Activated CD4-positive, alpha-beta T cell treated with anti-CD3 and anti-CD28 coated beads, Interleukin-2, amount 50 U/mL, for 48 hours (primary cell): Measurements from ENCODE around the gene ZNF597.

Experiments
- DNase-seq, 2 experiments: peaks; one replicate each; pipeline ENCODE4 v3.0.0-alpha.2; 2020

ZNF597 gene

DNA sequence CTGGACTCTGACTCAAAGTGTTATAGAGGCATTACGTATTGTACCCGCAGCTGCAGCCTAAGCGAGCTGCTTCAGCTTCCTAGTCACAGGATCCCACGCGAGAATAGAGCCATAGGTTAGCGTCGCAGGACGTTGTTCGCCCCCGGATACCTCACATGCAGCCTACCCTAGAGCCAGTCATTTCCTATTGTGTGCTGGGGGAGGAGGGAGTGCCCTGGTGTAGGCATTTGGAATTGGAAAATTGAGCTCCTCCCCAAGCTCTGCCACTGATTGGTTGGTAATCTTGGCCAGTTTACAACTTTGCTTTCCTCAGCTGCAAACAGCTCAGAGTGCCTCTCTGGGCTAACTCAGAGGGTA, 706 bp upstream of the ZNF597 start:
- DNase-seq, result peak; percentile 27 to 47

DNA sequence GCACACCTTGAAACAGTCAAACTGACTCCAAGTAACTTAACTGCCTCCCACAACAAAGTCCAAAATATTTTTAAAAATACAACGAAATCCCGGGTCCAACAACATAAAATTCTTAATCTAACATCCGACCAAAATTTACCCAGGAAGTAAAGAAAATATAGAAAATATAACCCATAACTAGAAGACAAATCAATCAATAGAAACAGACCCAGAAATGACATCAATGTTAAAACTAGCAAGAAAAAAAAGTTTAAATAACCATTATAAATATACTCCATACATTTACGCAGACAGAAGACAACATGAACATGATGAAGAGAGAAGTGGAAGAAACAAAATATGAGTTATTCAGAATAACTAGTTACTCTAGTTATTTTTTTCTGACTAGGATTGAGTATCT, 3.7 kb downstream of the ZNF597 start:
- DNase-seq, result no peak

DNA sequence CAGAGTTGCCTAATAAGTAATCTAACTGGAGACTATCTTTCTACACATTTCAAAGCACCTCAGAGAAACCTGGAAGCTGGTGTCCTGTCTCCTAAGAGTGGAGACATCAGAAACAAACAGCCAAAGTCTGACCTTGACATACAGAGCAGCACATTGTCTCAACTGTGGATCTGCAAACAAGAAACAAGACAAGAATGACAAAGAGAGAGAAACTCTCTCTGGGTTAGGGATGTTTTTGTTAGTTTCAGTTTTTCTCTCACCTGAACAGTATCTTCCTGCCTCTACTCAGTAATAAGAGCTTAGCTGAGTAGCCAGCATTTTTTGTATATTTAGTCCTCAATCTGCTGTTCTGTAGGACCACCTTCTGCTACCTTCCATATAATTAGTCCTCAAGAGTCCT, 8.9 kb downstream of the ZNF597 start:
- no peak for DNase-seq

DNA sequence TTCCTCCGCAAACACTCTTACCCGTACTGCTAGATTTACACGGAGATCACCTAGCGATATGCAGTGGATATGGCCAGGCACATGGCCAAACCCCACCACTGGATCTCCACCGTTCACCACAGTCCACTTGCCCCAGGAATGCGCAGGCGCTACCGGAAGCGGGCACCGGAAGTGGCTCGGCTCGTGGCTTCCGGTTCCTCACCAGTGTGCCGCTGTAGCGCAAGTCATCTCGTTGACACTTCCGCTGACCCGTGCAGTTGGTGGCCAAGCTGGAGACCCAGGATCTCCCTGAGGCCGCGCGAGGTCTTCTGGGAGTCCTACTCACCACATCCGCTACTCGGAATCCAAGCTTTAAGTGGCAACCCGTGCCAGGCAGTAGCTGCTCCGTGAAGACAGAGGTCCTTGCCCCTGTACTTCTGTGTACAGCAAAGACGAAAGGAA, 11.5 kb downstream of the ZNF597 start:
- peak; percentile 65 to 71 for DNase-seq

DNA sequence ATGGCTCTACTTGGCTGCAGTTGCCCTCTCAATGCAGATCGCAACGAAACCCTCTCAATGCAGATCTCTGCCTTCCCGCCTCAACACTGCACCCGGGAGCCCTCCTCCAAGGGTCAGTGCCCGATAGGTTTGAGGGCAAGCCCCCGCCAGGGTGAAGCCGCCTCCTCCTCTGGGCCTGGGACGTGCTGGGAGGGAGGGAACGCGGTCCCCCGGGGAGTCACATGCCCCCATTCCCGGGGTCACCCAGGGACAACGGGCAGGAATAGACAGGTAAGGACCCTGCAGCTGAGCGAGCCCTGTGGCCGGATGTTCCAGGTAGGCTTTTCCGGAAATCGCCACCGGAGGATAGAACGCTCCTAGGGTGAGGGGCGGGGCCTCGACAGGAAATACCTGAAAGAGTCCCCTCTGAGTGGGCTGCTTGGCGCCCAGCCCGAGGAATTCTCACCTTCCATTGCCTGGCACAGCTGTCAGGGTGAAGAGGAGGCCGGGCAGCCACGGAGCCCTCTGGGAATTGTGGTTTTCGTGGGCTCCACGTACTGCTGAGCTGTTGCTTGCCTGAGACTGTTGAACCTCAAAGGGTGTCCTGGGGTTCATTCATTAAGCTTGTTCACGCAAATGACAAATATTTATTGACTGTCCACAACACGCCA, 29.4 kb downstream of the ZNF597 start:
- no peak for DNase-seq

DNA sequence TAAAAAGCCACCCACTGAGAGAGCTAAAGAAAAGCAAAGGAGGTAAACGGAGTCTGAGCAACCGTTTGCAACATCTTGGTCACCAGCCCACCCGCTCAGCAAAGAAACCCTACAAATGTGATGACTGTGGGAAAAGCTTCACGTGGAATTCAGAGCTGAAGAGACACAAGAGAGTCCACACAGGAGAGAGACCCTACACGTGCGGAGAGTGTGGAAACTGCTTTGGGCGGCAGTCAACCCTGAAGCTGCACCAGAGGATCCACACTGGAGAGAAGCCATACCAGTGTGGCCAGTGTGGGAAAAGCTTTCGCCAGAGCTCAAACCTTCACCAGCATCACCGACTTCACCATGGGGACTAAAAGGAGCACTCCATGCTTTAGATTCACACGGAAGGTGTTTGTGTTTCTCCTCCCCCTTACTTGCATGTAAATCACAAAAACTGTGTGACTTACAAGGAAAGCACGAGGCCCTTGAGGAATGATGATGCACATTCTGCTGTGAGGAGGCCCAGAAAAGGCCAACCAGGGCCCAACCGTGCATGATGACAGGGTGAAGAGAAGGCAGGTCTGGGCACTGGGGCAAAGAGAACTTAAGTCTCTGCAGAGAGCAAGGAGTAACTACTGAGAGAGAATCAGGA, 34.6 kb downstream of the ZNF597 start:
- no peak for DNase-seq

DNA sequence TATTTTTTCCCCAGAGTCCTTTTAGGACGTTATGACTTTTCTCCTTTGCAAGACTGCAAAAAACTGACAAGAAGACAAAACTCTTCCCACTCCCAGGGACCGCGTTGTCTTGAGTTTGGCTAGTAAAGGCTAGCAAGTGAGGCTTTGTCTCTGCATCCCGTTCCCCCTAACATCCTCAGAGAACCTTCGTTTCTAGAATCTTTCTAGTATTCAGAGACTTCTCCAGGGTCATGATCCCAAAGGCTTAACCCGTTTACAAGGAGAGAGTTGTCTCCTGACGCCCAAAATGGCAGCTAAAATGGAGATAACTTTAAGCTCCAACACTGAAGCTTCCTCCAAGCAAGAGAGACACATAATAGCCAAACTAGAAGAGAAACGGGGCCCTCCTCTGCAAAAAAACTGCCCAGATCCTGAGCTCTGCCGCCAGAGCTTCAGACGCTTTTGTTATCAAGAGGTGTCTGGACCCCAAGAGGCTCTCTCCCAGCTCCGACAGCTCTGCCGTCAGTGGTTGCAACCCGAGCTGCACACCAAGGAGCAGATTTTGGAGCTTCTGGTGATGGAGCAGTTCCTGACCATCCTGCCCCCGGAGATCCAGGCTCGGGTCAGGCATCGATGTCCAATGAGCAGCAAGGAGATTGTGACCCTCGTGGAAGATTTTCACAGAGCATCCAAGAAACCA, 41.4 kb downstream of the ZNF597 start:
- DNase-seq, result no peak

DNA sequence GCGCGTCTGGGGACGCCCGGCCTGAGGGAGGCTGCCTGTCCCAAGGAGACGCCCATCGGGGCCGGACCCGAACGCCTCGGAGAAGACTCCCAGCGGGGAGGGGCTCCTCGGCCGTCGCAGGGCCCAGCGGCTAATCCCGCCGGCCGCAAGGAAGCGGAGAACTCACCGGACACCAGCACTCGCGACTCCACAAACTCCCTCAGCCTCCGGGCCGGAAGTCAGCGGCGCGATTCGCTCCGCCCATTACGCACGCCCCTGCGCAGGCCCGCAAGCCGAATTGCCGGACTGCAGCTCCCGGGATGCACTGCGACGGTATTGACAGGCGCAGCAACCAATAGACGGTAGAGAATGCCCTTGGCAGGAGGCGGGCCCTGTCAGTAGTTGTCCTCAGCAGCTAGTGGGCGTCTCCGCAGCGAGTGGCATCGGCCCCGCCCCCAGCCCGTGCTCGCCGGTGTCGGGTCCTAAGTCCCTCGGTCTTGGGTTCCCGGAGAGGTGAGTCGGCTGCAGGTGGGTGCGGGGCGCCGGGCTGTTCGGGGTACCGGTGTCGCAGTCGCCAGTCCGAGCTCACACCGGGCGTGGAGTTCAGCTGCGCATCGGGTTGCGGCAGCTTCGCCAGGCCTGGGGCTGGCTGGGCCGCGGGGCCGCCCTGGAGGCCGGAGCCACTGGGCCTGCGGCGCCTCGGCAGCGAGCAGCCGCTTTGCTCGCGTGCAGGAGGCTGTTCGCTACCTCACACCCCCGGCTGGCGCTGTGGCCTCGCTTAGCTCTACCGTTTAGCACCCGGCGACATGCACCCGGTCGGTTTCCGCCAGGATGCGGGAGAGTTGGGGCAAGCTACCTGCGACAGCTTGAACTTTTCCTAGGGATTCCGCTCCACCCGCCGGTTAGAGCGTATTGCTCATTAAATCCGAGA, 42.3 kb downstream of the ZNF597 start, which contains the start of the genes ZNF174 and ZSCAN32:
Gene ZNF174 (plus strand): TSS at position 437 of the 910 bp plus-strand sequence. CDS start 790 bp downstream, outside the sequence.
Gene ZSCAN32 (minus strand): TSS at position 226 of the 910 bp plus-strand sequence. CDS start 3,447 bp downstream, outside the sequence.
- peak; percentile 98 to 99 for DNase-seq

DNA sequence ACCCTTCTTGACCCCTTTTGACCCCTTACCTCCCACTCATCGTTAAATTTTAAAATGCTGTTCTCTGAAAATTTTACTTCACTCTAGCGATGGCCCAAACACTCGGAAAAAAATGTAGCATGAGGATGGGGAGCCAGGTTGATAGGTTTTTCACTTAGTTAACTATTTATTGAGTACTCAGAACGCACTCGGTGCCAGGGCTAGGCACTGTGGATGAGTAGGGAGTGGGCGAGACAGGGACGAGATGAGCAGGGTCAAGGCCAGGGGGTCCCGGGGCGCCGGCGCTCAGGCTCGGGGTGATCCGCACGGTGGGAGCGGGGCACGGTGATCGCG, 42.9 kb downstream of the ZNF597 start:
- no peak for DNase-seq

DNA sequence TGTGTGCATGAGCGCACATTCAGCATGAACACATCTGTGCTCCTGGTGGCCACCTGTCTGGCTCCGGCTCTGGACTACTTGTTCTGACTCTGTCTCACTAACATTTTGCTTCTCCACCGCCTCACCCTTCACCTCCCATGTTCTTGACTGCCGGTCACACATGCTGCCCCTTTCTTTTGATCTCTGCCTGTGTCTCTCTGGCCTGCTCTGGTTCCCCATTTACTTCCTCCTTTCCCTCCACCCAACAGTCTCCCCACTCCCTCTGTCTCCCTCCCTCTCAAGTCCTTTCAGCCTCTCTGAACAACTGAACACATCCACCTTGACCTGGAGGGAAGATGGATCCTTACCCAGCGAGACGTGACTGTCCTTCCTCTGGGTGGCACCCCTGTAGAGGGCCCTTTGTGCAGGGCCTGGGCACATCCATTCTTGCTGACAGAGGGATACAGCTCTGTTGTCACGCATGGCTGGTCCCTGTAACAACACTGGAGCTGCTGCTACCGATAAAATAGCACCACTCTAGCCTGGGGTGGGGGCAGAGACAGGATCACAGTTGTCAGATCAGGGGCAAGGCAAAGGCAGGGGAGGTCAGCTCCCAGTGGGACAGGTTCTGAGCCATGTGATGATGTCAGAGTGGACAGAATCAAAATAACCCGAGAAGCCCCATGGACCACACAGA, 53.5 kb downstream of the ZNF597 start:
- no peak for DNase-seq

DNA sequence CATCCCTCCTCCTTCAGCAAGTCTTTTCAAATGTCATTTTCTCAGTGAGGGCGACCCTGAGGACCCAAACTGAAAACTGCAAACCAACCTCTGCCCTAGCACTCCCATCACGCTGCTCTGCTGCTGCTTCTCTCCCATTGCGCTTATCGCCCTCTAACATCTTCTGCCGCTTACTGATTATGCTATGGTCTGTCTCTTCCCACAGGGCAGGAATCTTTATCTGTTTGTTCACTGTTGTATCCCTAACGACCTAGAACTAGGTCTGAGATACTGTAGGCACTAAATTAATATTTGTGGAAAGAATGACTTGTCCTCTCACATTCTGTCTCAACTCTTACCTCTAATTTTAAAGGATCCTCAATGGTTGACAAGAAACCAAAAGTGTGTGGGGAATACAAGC, 55.0 kb downstream of the ZNF597 start:
- no peak for DNase-seq

DNA sequence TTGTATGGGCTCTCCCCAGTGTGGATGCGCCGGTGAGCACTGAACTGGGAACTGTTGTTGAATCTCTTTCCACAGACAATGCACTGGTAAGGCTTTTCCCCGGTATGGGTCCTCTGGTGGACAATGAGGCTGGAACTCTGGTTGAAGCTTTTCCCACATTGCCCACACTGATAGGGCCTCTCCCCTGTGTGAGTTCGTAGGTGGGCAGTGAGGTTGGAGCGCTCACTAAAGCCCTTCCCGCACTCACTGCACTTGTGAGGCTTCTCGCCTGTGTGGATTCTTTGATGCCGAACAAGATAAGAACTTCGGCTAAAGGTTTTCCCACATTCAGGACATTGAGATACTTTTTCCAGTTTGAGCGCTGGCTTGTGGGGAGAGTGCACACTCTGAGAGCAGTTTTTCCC, 60.3 kb downstream of the ZNF597 start:
- DNase-seq, result no peak
